Fibroblast of skin of right quadriceps (primary cell): Measurements from ENCODE around the gene PRKN.
A peak's percentile ranks its signal among the peaks of the same experiment; 100 is the strongest.

ENCODE experiments used
- DNase-seq: peaks from one replicate; pipeline ENCODE4 v3.0.0-alpha.2; 2013

PRKN gene

DNA sequence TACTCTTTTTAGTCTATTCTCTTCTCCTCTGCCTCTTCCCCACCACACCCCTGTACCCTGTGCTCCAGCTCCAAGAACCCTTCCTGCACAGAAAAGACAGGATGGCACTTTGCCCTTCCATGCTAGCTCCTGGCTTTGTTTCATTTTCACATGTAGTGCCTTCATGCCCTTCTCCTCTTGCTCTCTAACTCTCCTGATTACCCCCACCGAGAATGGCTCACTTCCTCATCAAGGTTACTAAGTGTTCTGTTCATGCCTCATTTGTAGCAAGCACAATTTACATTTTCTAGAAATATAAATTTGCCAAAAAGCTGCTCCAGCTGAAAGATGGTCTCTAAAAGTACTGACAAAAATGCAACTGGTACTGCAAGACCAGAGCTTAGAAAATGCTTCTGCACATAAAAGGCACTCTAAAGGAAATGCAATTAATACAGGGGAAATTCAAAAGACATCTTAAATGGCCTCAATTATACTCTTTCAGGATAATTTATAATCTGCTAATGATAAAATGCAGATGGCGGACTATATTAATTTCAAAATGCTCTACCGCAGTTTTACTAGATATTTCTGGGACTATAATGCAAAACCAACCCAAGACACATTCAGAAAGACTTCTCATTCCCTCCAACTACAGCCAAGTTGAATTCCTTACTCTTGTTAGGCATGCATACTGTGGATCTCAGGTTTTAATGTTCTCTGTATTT is 570.2 kb downstream of the PRKN start:
- DNase-seq: peak; percentile 6

DNA sequence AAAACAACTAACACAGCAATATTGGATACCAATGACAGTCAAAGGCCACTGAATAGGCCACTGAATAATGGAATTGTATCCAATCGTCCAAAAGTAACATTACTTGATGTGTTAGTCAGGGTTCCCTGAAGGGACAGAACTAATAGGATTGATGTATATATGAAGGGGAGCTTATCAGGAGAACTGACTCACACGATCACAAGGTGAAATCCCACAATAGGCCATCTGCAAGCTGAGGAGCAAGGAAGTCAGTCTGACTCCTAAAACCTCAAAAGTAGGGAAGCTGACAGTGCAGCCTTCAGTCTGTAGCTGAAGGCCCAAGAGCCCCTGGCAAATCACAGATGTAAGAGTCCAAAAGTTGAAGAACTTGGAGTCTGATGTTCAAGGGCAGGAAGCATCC is 571.4 kb downstream of the PRKN start:
- peak; percentile 69 for DNase-seq

DNA sequence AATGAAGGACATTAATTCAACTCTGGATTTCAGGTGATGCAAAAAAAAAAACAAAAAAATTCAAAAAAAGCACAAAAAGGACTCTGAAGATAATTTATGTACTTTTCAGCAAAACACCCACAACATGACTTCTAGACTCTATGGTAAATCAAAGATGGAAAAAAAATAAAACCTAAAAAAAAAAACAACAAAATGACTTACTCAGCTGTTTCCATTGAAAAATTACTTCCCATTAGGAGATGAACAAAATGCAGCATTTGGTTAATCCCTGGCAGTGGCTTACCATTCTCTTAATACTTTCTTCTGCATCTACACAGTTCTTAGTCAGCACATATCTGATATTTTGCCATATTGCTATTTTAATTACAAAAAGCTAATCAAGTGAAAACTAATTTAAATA is 572.6 kb downstream of the PRKN start:
- no peak for DNase-seq

DNA sequence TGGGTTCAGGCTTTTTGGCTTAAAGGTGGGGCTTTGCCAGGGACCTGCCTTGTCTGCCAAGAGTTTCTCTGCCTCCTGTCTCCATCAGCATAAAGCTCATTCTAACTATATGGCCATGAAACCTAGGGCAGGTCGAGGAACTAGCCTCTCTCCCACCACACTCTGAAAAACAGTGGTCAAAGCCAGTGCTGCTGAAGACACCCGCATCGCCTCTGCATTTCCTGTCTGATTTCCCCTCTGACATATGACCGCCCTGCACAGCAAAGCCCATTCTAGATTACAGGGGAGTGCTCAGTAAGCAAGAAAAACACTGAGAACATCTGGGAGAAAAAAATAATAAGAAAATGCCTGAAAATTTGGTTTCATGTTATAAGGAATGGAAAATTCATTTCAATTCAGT is 573.6 kb downstream of the PRKN start:
- no peak for DNase-seq

DNA sequence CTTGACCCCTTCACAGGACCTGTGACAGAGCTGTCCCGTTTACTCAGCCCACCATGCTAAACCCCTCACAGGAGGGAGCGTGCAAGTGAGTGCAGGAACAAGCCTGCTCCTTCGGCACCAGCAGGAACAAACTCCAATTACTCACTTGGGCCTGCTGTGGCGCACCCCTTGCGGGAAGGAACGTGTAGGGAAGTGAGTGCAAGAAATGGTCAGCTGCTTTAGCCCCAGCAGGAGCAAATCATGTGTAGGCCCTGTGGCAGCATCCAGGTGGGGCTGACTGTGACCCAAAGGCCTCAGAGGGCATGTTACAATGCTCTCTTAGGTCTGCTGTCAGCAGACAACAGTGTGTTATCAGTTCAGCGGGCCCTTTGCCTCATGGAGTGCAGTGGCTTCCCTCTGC is 574.4 kb downstream of the PRKN start:
- DNase-seq: no peak

DNA sequence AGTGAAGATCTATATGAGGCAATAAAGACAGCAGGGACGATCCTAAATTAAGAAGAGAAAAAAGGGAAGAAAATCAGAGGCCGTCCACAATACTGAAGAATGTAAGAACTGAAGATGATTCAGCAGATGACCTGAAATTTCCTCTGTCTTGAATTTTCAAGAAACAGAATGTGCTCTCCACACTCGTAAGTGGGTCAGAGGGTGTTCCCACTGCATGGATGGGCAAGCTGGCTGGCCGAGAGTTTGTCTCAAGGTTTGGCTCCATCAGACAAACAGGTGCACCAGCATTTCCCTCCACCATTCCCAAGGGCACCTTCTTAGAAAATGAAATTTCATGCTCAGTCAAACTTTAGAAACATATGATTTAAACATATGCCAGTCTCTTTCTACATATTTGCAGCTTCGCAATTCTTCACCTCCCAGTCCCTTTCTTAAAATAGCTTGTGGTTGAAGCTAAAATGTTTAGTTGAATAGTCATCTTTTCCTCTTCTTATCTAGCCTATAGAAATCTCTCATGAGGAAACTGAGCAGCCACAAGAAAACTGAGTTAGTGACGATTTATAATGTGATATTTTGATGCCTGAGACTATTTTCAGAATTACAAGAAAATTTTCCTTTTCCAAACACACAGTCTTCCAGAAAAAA is 576.4 kb downstream of the PRKN start:
- DNase-seq: peak; percentile 80

DNA sequence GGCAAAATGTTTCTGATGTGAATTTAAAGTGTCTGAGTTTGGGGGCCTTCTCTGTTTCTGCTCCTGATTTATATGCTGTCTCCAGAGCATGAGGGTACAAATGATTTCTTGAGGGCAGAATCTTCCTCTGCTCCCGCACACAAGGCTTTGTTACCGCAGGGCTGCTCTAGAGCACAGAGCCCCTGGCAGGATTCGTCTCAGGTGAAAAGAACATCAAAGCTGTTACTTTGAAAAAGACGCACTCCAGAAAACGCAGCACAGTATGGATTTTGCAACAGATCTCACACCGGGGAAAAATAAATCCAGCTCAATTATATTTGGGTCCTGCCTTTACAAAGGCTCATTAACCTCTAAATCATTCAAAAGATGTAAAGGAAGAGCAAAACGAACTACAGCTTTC is 577.3 kb downstream of the PRKN start:
- no peak for DNase-seq

DNA sequence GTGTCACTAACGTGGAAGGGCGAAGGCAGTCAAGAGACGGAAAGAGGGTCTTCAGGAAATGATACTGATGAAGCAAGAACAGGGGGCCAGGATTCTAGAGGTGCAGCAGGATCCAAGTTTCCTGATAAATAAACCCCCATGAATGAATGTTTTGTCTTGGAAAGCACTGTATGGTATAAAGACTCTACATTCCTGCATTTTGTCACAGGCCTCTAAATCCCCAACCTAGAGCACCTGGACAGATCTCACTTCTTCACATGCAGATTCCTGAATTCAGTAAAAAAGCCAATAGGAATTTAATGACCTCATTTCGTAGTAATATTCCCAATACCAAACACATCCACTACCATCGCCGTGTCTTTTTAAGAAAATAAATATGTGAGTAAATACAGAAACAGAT is 577.8 kb downstream of the PRKN start:
- no peak for DNase-seq

DNA sequence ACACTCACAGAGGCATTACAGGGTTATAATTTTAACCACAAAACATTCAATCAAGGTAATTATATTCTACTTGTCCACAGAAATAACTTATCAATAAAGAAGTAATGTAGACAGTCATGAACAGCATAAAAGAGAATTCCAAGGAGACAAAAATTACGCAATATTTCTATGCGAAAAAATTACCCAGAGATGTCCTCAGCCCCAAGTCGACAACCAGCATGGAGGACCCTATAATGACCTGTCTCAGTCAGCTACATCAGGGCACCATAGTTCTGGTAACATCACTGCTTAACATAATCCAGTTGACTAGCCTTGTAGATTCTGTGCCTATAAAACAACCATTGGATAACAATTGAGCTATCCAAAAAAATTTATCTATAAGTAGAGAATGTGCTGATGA is 579.8 kb downstream of the PRKN start:
- no peak for DNase-seq

DNA sequence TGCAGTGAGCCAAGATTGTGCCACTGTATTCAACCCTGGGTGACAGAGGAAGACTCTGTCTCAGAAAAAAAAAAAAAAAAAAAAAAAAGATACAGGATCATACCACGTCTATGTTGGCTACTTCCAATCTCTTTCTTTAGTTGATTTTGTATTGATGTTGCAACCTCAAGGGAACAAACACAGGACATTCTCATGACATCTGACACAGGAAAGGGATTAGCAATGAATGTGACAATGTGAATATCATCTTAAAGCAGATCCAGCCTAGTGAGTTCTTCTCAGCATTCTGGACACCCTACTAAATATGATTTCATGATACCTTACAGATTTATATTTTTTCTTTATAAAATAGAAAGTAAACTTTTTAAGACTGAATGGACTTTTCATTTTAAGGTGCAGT is 580.3 kb downstream of the PRKN start:
- DNase-seq: no peak

DNA sequence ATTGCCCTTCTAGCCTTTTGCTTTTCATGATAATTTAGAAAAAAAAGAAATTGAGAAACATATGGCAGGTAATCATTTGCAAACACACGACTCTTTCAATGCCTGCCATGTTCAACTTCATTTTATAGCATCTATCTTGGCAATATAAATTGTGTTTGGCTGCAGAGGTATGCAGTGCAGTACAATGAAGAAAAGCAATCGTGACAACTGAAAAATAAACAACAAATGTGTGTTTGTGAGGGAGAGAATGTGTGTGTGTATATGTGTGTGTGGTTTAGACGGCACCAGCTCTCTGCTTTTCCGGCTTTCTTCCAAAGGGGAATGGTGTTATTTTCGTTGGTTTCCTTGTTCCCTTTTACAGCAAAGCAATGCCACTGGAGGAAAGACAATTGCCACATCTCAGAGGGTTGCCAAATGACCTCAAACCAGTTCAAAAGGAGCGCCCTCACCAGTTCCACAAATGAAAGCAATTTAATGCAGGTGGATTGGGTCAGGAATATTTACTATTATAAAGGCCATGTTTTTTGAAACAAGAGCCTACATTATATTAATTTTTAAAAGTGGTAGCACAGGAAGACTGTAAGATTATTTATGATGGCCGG is 587.2 kb downstream of the PRKN start:
- DNase-seq: no peak

DNA sequence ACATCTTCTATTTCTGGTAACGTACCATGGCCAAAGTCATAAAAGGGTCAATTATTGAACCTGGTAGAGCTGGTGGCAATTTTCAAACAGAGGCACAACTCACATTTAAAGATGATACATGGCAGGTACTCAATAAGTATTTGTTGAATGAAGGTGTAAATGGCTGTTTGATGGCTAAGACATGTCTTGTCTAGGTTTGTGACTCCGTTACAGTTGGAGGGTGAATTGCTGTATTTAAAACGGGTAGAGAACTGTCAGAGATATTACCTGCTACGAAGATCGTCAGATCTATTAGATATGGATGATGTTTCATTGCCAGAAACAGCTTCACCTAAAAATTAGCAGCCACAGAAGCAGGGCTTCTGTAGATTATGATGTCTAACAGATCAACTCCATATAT is 601.9 kb downstream of the PRKN start:
- DNase-seq: no peak

DNA sequence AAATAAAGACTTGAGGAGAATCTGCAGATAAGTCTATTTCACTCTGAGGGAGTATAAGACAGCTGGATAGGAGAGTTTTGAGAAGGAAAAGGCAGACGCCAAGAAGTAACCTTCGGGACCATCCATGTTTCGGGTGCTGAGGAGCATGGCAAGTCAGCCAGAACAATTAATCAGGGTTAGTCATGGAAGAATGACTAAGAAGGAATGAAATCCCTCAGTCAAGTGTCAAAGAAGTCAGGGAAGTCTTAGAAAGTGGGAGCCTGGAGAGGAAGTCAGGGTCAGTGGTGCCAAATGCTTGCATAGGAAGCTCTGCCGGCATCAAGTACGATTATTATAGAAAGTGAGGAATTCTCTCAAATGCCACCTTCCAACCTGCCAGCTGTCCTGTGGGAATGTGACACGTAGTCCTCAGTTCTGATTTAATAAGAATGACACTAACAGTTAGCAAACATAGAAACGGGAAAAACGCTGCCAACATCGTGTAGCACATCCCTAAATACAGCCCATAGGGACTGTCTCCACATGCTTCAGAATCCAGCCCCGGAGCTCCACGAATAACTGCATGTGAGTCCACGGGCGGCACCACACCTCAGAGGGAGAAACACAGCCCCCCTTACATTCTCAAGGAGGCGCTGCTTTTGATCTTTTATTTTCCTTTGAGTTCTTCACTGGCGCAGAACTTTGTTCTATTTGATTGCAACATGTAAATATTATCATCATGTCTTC is 602.7 kb downstream of the PRKN start:
- no peak for DNase-seq

DNA sequence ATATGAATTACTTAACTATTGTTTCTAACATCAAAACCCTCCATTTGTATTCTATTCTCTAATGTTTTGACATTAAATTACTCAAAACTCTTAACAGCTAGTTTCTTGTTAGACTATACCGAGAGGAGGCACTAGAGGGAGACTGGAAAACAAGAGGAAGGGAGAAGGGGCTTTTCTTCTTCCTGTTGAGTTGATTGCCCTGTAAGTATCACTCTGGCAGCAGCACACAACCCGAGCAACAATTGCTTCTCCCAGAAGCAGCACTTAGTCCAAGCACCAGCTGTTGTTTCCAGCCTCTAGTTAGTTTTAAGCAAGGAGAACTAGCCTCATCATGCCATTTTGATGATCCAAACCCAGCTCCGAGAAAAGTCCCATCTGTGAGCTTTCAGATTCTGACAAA is 603.8 kb downstream of the PRKN start:
- peak; percentile 13 for DNase-seq

DNA sequence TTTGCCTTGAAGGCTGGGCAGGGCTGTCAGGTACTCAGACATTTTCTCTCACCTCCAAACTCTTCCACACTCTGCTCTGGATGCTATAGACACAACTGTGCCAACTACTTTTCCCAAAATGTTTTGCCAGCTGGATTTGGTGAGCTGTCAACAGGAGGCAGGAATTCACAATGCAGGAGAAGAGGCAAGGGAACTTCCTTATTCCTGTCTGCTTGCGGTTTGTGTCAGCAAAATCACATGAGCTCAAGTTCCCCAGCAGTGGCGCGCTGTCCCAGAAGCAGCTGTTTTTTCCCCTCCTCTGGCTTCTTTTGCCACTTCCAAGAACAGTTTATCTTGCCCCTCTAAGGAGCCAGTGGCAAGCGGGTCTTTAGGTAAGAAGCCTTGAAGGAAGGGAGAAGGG is 608.2 kb downstream of the PRKN start:
- DNase-seq: peak; percentile 61

DNA sequence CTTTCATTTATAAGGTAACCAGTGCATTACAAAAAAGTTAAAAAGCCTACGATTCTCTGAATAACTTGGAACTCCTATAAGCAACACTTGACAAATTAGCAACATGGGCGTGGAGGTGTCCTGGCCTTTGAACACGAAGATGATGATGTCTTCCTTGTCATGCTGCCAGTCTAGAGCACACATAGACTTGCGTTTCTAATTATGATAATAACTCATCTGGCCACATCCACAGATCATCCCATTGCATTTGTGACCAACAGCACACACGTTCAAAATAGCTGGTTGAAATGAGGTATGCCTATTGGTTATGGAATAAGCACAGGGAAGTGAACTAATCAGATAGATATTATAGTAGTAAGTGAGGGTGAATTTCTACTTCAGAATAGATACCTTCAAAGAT is 608.9 kb downstream of the PRKN start:
- DNase-seq: no peak

DNA sequence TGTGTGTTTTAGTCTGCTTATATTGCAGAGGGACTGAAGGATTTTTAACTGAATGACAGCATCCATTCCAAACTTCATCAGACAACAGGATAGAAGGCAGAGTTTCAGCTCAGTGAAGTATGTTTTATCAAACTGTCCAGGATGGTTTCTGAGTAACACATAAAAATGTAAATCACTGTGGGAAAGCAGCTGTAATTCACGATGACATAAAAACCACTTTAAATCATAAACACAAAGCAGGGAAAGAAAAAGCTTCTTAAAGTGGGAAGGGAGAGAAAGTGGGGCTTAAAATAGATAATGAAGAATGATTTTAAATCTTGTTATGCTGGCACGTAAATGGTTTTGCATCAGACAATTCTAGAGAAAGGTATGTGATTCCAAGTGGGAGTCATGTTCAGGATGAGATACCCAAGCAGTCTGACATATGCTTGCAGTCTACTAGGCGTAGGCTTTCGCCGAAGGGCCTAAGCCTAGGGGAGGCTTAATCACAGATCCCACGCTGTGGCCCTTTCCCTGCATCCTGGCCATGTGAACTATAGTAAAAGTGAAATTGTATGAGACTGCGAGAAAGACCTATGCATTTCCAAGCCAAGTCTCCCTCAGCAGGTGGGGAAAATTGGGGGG is 610.6 kb downstream of the PRKN start:
- peak; percentile 50 for DNase-seq

DNA sequence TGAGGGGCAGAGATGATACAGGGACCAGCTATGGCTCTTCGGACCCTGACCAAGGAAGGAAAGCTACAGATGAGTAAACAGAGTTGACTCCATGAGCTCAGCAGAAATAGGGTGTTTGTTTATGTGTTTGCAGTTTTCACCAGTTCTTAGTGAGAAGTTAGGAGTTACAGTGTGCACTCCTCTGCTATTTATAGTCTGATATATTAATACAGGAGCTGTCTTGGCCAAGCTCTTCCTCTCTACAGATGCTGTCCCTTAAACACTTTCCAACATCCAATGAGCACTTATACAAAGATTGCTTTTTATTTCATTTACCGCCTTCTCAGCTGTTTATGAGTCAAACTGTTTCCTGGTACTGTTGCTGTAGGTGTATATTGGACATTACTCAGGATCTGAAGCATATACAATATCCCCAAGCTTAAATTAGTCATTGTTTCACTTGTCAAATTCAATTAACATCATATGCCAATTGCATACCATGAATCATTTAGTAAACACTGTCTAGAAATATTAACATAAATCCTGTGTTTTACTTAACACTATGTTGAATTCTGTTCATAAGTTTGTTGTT is 618.0 kb downstream of the PRKN start:
- DNase-seq: peak; percentile 60

DNA sequence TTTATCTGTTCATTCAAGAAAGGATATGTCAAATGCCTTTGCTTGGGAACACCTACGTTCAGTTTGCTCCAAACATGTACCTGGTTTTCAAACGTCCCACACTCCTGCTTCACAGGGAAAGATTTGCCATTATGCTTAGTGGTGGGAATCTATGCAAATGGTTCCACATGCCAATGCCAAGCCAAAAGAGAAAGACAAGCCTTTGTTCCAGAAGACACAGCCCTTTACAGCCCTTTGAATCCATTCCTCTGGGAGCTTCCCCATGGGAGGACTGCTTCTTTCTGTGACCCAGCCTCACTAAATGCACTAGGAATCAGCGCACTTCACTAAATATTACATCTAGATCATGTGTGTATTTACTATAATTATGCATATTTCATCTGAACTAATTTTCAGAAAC is 619.5 kb downstream of the PRKN start:
- no peak for DNase-seq

DNA sequence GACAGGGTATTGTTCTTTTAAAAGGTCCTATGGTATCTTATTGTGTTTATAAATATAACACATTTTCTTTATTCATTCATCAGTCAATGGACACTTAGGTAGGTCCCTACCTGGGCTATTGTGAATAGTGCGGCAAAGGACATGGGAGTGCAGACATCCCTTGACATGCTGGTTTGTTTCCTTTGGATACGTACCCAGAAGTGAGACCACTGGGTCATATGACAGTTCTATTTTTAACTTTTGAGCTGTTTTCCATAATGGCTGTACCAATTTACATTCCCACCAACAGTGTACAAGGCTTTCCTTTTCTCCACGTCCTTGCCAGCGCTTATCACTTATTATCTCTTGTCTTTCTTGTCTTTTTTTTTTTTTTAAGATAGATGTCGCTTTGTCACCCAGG is 627.5 kb downstream of the PRKN start:
- peak; percentile 25 for DNase-seq

DNA sequence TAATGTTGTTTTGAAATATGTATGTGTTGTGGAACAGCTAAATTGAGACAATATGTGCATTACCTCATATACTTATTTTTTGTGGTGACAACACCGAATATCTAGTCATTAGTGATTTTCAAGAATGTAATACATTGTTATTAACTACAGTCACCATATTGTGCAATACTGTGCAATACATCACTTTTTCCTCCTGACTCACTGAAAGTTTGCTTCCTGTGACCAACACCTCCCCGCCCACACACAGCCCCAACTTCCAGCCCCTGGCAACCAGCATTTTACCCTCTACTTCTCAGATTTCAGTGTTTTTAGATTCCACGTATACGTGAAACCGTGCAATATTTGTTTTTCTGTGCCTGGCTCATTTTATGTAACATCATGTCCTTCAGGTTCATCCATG is 627.9 kb downstream of the PRKN start:
- peak; percentile 94 for DNase-seq

DNA sequence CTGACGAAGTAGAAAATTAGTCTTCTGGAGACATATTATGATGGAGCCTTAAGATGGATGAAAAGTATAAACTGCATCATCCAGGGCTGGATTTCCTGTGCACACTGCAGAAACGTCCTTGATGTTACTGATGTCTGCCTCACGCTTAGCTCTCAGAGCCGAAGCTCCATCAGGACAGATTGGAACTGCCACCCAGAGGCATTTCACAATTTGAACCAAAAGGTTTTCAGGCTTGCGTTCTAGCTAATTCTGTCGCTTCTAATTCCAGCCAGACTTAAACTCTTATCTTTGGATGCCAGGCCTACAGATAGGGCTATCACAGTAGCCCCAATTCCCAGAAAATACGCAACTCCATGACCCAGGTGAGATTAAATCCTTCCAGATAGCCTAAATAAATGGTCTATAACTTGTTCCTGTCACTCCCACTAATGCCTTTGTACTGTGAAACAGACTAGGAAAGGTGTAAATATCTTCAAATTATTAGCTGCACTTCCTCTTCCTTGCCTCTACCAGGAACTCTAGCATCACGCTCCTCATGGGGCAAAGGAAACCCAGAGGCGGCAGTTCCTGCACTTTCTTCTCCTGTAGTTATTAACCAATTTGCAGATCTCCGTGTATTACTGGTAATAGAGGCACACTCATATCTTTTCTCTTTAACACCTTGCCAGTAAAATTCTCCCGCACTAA is 634.6 kb downstream of the PRKN start:
- no peak for DNase-seq
